Medulla oblongata (tissue), 1 donor: ENCODE data around the gene HRH3.

Source experiments
- DNase-seq: peaks from one replicate; pipeline ENCODE4 v3.0.0-alpha.2; 2015; ENCODE audit errors: extremely low spot score

Gene HRH3

GRCh38 chr20:62229667-62230066 is 9.6 kb upstream of the HRH3 start:
- no peak for DNase-seq

DNA sequence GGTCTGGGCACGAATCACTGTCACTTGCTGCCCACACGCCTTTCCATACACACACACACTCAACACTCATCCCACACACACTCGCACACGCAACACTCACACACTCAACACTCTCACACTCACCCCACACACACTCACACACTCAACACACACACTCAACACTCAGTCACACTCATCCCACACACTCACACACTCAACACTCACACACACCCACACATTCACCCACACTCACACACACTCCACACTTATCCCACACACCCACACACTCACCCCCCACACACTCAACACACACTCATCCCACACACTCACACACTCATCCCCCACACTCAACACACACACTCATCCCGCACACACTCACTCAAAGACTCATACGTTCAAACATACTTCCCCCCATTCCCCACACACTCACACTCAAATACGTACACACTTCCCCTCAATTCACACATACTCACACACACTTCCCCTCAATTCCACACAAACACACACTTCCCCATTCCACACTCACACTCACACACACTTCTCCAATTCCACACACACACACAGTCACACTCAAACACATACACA is 9.0 kb upstream of the HRH3 start:
- DNase-seq: no peak

DNA sequence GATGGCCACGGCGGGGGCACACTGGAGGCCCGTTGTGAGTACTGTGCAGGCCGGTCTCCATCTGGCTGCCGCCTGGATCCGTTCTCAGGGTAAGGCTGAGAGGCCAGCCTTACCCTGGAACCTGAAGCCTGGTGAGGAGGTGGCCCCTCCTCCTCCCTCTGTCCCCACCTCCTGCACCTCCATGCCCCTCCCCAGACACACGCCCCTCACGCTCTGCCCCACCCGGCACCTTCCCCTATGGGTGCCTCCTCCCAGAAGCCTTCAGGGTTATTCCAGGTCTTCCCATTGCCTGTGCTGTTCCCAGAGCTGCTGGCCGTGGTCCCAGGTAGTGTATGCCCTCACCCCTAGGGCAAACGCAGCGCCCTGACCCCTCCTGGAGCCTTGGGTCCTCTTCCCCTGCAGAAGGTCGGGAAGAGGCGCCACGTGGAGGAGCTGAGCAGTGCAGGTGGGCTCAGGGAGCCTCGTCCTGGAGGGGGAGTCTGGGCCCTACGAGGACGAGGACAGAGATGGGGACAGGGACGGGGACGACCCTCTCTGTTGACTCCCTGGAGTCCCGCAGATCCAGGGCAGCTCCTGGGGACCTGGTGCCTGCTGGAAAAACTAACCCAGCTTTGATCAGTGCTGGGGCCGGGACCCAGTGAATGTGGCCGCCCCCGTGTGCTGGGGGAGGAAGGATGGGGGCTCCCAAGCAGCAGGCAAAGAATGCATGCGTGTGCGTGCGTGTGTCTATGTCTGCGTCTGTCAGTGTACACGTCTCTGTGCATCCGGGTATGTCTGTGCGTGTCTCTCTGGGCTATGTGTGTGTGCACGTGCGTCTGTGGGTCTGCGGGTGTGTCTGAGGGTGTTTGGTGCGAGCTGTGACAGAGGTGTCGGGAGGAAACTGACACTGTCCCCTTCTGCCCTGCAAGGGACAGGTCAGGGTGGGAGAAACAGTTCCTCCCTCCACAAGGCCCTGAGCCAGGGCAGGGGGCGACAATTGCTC is 8.2 kb upstream of the HRH3 start:
- no peak for DNase-seq

GRCh38 chr20:62227591-62227976 is 7.5 kb upstream of the HRH3 start:
- no peak for DNase-seq

DNA sequence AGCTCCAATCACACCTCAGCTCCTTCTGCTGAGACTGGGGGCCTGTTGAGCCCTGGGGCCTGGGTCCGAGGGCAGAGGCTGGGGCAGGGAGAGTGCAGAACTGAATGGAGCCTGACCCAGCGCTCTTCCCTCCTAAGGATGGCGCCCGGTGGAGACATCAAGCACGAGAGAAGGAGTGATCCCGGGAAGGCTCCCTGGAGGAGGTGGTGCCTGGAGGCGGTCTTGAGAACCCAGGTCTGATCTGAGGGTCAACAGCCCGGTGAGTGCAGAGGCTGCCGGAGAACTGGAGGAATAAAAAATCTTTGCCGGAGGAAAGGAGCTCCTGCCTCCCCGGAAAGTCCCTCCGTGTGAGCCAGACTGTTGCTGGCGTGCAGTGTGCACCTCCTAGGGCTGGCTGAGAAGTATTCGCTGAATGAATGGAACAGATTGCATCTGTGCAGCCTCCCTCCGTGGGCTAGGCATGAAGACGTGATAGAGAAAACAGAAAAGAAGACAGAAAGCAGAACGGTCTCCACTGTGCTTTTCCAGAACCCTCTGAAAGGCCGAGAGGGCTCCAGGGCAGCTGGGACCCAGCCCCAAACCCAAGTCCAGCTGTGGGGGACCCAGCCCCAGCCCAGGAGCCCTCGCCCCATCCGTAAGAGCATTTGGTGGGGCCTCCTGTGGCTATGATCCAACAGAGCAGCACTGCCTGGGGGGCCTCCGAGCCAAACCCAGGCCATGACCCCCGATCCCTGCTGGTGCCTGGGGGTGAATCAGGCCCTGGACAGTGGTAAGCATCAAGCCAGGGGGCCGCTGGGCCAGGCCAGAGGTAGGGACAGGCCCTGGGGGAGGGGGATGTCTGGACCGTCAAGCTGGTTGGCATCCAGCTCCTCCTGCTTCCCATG is 6.9 kb upstream of the HRH3 start:
- DNase-seq: no peak

DNA sequence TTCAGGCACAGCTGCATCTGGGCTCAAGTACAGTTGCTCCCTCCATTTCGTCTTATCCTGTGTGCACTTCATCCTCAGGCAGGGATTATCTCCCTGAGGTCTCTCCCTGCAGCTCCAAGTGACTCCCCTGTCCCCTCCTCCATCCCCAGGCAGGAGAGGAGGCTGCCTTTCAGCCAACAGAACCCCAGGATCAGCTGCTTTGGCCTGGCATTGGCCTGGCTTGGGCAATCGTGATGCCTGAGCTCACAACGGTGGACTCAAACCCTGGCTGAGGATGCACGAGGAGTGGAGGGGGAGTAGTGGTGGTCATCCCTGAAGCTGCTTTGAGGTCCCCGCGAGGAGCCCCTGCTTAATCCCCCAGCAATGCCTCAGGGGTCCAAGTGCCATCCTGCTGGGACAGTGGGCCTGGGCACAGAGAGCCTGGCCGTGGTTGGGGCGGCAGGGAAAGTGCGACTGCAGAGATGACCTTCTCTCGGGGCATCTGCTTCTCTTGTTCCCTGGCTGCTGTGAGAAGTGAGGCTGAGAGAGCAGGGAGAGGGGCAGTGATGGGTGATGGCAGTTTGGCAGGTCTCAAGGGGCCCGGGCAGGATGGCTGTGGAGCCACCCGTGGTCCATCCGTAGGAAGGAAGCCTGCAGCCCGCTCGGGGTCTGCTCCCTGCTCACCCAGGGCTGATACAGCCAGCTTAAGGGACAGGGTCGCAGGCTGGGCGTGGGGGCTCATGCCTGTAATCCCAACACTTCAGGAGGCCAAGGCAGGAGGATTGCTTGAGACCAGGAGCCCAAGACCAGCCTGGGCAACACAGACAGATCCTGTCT is 6.0 kb upstream of the HRH3 start:
- no peak for DNase-seq

DNA sequence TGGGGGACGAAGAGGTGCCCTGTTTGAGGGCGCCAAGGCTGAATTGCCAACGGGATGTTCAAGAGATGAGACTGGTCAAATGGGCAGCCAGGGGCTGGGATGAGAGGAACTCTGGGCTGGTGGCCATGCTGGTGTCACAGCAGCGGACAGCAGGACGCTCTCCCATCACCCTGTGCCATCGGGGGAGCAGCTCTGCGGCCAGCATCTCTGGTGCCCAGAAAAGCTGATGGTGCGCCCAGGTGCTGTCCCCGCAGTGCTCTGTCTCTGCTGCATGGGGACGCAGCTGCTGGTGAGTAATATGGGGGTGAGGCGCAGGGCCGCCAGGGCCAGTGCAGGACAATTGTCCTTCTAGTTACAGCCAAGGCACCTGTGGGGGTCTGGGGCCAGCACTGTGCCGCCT is 4.9 kb upstream of the HRH3 start:
- DNase-seq: no peak

DNA sequence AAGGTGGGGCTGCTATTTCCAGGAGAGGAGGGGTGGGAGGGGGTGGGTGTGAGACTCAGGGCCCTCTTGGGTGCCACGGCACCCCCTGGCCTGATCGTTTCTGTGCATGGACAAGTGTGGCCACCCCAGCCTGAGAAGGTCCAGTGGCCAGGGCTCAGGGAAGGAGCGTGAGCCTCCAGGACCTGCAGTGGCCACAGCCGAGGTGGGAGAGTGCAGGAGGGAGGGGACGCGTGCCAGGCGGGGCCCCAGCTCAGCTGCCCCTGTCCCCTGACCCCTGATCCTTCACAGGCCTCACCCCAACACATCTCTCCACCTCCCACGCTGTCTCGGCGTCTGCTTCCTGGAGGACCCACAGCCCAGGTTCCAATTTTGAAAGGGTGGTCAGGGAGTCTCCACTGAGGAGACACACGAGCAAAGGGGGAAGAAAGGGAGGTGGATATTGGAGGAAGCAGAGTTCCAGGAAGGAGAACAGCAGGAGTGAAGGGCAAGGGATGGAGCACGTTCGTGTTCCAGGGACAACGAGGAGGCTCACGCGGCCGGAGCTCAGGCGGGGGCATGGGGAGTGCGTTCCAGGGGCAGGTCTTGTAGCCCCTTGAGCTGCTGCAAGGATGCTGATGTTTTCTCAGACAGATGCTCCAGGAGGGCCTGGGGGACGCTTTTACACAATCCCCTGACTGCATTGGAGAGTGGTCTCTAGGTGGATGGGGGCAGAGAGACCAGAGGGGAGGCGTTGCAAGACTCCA is 4.2 kb upstream of the HRH3 start:
- no peak for DNase-seq

DNA sequence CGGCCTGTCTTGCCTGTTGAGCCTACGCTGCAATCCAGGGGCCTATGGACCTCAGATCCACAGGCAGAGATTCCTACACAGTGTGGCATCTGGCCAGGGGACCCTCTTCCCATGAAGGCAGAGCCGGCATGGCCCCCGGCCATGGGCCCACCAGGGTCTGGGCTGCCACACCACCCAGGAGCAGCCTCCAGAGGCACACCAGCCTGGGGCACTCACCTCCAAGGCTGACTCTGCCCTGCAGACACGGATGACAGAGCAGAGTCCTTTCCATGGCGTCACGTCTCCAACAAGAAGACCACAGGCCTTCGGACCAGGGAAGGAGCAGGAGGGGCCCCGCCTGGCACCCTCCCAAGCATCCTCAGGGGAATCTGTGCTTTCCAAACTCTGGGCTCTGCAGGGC is 3.5 kb upstream of the HRH3 start:
- DNase-seq: no peak

DNA sequence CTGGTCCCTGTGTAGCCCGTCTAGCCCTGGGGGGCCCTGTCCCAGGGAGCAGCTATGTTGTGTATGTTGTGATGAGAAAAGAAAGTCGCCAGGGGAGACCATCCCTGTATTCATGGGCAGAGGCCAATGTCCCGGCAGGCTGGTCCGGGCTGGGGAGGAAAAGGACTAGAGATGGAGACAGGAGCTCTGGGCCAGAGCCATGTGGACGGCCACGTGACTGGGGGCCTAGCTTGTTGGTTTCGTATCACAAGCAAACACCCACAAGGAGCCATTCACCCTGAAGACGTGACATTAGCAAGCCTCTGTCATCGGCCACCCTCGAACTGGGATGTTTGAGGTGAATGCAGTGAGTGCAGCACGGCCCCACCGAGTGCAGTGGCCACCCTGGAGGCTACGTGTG is 2.9 kb upstream of the HRH3 start:
- DNase-seq: no peak

DNA sequence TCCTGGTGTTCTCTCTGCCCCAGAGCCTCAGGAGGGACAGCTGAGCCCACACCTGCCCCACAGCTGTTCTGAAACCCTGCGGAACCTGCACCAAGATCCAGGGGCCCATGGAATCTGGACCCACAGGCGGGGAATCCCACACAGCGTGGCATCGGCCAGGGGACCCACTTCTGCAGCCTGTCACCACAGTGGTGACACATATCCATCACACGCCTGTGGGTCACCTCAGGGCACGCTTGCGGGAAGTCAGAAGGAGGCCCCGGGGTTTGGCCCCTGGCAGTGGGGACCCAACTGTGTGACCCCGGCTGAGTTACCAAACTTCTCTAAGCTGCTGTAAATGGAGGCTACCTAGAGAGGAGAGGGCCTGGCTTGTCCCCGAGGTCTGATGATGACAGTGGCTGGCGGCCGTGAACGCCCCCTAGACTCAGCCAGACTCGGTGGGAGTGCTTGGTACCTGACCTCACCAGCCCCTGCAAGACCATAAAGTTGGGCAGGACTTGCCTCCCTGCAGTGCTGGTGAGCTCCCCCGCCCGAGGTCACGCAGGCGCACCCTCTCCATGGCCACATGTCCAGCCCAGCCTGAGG is 2.3 kb upstream of the HRH3 start:
- no peak for DNase-seq

DNA sequence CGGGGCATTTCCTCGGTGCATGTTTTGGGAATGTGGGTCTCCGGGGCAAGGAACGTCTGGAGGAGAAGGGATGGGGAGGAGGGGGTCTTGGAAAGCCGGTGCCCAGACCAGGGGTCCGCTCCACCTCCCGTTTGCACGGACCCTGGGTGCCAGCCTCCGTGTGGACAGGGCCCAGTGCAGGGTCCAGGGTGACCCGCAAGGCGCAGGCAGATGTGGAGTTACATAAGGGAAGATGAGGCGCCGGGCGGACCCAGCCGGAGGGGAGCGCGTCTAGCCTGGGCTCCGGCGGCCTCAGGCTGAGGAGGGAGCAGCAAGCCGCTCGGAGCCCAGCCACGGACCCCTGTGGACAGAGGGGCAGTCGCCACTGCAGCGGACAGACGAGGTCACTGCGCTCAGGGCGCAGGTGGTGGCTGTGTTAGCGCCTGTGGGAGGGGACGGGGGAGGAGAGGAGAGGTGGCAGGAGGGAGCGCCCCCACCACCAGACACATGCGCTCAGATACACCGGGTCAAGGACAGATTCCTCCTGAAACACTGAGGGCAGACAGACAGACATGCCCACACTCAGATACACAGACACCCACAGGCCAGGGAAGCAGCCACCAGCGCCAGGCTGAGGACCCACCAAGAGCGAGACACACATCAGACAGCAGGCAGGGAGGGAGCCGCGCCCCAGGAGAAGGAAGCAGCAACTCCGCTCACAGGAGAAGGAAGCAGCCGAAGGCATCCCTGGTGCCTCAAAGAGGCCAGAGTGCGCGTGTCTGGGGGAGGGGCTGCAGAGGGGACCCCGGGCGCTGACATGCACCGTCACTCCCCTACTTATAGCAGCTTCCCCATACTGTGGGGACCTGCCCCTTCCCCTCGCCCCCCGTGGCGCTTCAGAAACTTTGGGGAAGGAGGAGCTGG is 839 bp upstream of the HRH3 start:
- no peak for DNase-seq

DNA sequence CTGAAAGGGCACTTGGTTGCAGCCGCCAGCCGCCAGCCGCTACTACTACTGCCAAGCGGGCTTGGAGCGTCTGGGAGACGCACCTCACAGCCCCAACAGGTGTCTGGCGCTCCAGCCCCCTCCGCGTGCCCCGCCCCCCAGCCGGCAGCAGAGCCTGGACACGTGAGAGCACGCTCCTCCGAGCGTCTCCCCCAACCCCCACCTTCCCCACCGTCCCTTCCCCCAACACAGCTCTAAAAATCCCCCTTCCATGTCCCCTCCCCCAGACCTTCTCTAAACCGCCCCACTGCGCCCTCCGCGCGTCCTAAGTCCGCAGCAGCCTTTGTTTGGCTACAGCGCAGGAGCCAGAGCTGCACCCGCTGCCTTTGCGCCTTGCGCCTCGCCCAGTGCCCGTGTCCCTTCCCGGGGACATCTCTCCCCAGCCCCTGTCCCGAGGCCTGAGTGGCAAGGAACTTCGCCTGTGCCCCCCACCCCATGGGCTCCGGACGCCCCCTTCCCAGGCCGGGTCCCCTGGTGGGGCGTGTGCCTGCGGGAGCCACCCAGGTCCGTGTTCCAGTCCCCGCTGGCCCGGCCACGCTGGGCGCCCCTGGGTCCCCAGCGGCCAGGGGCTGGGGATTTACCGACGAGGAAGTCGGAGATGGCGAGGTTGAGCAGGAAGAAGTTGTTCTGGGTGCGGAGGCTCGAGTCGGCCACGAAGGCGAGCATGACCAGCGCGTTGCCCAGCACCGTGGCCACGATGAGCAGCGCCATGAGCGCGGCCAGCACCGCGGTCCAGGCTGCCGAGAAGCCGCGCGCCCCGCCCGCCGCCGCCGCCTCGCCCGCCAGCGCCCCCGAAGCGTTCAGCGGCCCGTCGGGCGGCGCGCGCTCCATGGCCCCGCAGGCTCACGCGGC is 732 bp downstream of the HRH3 start:
- DNase-seq: no peak

GRCh38 chr20:62217913-62218773 is 1.9 kb downstream of the HRH3 start:
- no peak for DNase-seq

DNA sequence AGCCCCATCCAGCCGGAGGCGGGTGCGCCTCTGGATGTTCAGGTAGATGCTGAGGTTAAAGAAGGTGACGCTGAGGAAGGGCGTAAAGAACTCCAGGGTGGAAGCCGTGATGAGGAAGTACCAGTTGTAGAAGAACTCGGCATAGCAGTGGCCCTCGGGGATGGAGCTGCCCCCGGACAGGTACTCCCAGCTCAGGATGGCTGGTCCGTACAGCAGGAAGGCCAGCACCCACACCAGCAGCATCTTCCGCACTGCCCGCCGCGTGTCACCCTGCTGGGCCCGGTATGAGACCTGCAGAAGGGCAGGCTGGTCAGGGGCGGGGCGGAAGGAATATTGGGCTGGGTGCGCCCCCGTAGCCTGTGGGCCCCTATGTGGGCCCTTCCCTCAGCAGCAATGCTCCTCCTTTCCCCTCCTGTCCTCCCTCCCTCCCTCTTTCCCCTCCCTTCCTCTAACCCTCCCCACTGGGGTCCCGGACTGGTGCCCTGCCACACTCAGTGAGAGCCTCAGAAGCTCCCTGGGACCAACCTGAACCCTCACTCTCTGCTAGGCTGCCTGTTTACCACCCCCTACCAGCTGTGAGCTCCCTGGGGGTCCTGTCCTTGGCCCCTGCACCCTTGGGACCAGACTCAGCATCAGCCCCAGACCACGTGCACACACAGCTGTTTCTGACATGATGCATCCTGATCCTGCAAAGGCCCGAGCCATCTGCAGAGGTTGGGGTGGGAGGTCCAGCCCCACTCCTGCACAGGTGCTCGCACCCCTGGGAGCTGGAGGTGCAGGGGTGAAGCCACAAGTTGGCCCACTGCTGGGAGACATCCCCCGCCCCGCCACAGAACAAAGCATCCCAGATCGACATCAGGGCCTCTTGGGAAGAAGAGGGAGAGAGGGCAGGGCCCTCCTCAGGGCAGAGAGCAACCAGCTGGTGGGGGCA is 3.2 kb downstream of the HRH3 start:
- DNase-seq: no peak

GRCh38 chr20:62215991-62216635 is 4.0 kb downstream of the HRH3 start:
- DNase-seq: no peak
